ENCODE measurements around the gene COA1. TPM values are rescaled to one million over a fixed set of nuclear protein-coding genes. Genes with fewer than 3 reads are reported as not detected.
A peak's percentile ranks its signal among the peaks of the same experiment; 100 is the strongest.

COA1 gene
- total RNA-seq, 1 donor from 2014 or later = 16.3 TPM

GRCh38 chr7:43760861-43761260 lies 31.5 kb upstream of the COA1 start:
- Histone ChIP-seq H3K27ac (no peak overlapping the region), H3K36me3 (no peaks in the 10 kb centered on the region), H3K9me3 (no peaks in the 10 kb centered on the region), H3K27me3 (no peaks in the 10 kb centered on the region), H3K4me3 (no peak overlapping the region), H3K4me1 (peaks cover 0 to 20% of the 10 kb centered on the region in 2 donors)
- TF ChIP-seq, protein P1, sequence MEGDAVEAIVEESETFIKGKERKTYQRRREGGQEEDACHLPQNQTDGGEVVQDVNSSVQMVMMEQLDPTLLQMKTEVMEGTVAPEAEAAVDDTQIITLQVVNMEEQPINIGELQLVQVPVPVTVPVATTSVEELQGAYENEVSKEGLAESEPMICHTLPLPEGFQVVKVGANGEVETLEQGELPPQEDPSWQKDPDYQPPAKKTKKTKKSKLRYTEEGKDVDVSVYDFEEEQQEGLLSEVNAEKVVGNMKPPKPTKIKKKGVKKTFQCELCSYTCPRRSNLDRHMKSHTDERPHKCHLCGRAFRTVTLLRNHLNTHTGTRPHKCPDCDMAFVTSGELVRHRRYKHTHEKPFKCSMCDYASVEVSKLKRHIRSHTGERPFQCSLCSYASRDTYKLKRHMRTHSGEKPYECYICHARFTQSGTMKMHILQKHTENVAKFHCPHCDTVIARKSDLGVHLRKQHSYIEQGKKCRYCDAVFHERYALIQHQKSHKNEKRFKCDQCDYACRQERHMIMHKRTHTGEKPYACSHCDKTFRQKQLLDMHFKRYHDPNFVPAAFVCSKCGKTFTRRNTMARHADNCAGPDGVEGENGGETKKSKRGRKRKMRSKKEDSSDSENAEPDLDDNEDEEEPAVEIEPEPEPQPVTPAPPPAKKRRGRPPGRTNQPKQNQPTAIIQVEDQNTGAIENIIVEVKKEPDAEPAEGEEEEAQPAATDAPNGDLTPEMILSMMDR (IDR thresholded peaks at IDR 0.05) = no peak
- DNase-seq (ENCODE audit: low spot score in 2 of 2) = no peak
- intact Hi-C loops (cut with DNase I) = no loop called here

- Histone ChIP-seq H3K9me3 (no peaks in the 10 kb centered on the region), H3K36me3 (no peaks in the 10 kb centered on the region), H3K27ac (peak overlapping the region; percentile 63 to 87), H3K4me3 (peak overlapping the region; percentile 95 to 96), H3K27me3 (no peaks in the 10 kb centered on the region), H3K4me1 (peaks cover 0 to 13% of the 10 kb centered on the region in 2 donors)
- TF ChIP-seq, protein P1 (IDR thresholded peaks at IDR 0.05) = no peak
- intact Hi-C loops (cut with DNase I) = loop anchor here (1.0 to 5.0 kb wide), 2 partner anchors 30 to 78 kb away; partner anchors contain the start of gene COA1
- peak in 1 of 2 donors; percentile 67 for DNase-seq (ENCODE audit: low spot score in 2 of 2)
Measured at GRCh38 chr7:43758822-43759683, 29.7 kb upstream of the COA1 start.

- peak within 1 kb of the TSS; percentile 95 to 96 for H3K4me3 ChIP-seq
- H3K9me3 ChIP-seq = no peaks in the 10 kb centered on the region
- no peaks in the 10 kb centered on the region for H3K36me3 ChIP-seq
- peak; percentile 27 to 79 for DNase-seq (ENCODE audit: low spot score in 2 of 2)
- no peaks in the 10 kb centered on the region for H3K27me3 ChIP-seq
- TF ChIP-seq, protein P1 (IDR thresholded peaks at IDR 0.05) = no peak
- H3K4me1 ChIP-seq = peaks cover 0 to 13% of the 10 kb centered on the region in 2 donors
- intact Hi-C loops (cut with DNase I) = loop anchor here (1.0 to 5.0 kb wide), 2 partner anchors 29 to 79 kb away; partner anchors contain the start of gene COA1
- H3K27ac ChIP-seq = peak within 1 kb of the TSS; percentile 63 to 87
Measured at GRCh38 chr7:43758029-43758821, 28.9 kb upstream of the COA1 start, which contains the start of gene BLVRA. TSS of gene BLVRA (plus strand) at chr7:43758680. CDS start at chr7:43771159, 12,479 bp downstream.

DNA sequence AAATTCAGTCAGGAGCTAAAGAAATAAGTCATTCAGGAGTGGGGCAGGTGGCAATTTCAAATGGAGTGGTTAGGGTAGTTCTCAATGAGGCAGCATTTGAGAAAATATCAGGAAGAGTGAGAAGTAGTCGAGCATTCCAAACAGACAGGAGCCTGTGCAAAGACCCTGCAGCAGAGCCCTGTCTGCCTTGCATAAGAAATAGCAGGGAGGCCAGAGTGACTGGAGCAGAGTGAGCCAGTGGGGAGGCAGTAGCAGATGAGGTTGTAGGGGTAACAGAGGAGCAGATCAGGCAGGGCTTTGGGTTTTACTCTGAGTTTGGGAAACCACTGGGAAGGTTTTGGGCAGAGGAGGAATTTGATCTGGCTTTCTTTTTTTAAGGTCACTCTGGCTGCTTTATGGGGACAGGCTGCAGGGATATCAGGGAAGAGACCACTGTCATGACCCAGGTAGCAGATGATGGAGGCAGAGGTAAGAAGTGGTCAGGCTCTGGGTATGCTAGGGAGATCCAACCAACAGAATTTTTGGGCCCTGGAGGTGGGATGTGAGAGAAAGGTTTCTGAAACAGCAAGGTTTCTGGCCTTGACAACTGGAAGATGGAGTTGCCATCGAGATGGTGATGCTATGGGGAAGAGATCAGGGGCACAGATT lies 27.9 kb upstream of the COA1 start:
- Histone ChIP-seq H3K36me3 (no peaks in the 10 kb centered on the region), H3K27me3 (no peaks in the 10 kb centered on the region), H3K4me3 (no peak overlapping the region), H3K27ac (no peak overlapping the region), H3K9me3 (no peaks in the 10 kb centered on the region), H3K4me1 (peaks cover 0 to 13% of the 10 kb centered on the region in 2 donors)
- TF ChIP-seq, protein P1 (IDR thresholded peaks at IDR 0.05) = no peak
- intact Hi-C loops (cut with DNase I) = loop anchor here (5.0 kb wide), 1 partner anchor 80 kb away; no protein-coding TSS in a partner anchor
- DNase-seq (ENCODE audit: low spot score in 2 of 2) = no peak
